ENCODE results near the gene SCUBE3.

SCUBE3 gene

GRCh38 chr6:35216412-35216732 lies 2.6 kb downstream of the SCUBE3 start:
- DNase-seq (ENCODE audit: low spot score), result no peak
- no peak overlapping the region for H3K4me3 ChIP-seq
- no peak for TF ChIP-seq CTCF (IDR thresholded peaks at IDR 0.05)
- H3K27ac ChIP-seq, result no peak overlapping the region

GRCh38 chr6:35216851-35217811 lies 3.4 kb downstream of the SCUBE3 start:
- DNase-seq (ENCODE audit: low spot score), result no peak
- no peak for TF ChIP-seq CTCF (IDR thresholded peaks at IDR 0.05)
- no peak overlapping the region for H3K4me3 ChIP-seq
- no peak overlapping the region for H3K27ac ChIP-seq

GRCh38 chr6:35218021-35218420 lies 4.3 kb downstream of the SCUBE3 start:
- Histone ChIP-seq H3K4me3 (no peak overlapping the region), H3K27ac (peak overlapping the region in 1 of 2 donors; percentile 21)
- no peak for TF ChIP-seq CTCF (IDR thresholded peaks at IDR 0.05)
- DNase-seq (ENCODE audit: low spot score), result no peak

GRCh38 chr6:35218456-35218855 lies 4.7 kb downstream of the SCUBE3 start:
- H3K27ac ChIP-seq, result peak overlapping the region in 1 of 2 donors; percentile 21
- no peak overlapping the region for H3K4me3 ChIP-seq
- TF ChIP-seq CTCF (IDR thresholded peaks at IDR 0.05), result no peak
- no peak for DNase-seq (ENCODE audit: low spot score)

- H3K27ac ChIP-seq, result no peak overlapping the region
- no peak overlapping the region for H3K4me3 ChIP-seq
- DNase-seq (ENCODE audit: low spot score), result no peak
- TF ChIP-seq CTCF (IDR thresholded peaks at IDR 0.05), result no peak
These were observed 6.0 kb downstream of the SCUBE3 start for GRCh38 chr6:35219683-35220326.

GRCh38 chr6:35220711-35221110 lies 7.0 kb downstream of the SCUBE3 start:
- Histone ChIP-seq H3K4me3 (no peak overlapping the region), H3K27ac (no peak overlapping the region)
- DNase-seq (ENCODE audit: low spot score), result no peak
- TF ChIP-seq CTCF (IDR thresholded peaks at IDR 0.05), result no peak

- Histone ChIP-seq H3K4me3 (no peak overlapping the region), H3K27ac (no peak overlapping the region)
- TF ChIP-seq CTCF (IDR thresholded peaks at IDR 0.05), result no peak
- no peak for DNase-seq (ENCODE audit: low spot score)
These were observed 9.6 kb downstream of the SCUBE3 start for GRCh38 chr6:35223396-35223795.

Measured in coronary artery (tissue), 2 donors.